Measurements from ENCODE around the gene IPO9.

DNA sequence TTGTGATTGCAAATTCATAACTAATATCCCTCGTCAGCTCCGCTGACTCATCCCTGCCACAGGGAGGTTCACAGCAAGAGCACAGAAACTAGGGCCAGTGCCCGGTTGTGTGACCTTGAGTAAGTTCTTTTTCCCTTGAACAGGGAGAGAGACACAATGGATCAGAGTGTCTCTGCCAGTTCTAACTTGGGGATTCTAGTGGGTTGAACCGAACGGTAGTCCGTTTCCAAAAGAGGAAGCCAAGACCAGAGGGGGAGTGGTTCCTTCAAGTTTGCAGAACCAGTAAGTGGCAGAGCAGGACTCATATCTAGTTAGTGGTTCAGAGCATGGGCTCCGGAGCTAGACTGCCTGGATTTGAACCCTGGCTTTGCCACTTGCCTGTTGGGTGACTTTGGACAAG lies 54.8 kb downstream of the IPO9 start:
- no peak for TF ChIP-seq CTCF (IDR thresholded peaks at IDR 0.05)
- TF ChIP-seq POLR2A (IDR thresholded peaks at IDR 0.05): no peak
